Activated CD4-positive, alpha-beta memory T cell treated with anti-CD3 and anti-CD28 coated beads, Interleukin-2, amount 10 ng/mL, durations not matched to agents 7 days and 5 days (primary cell): ENCODE data around the gene APBA1. TPM values are rescaled to one million over a fixed set of nuclear protein-coding genes. Genes with fewer than 3 reads are reported as not detected.
A peak's percentile ranks its signal among the peaks of the same experiment; 100 is the strongest.

Experiments used
- CTCF ChIA-PET: fragments of 350-600 bp; sonication (Branson Sonifier 250); formaldehyde crosslinking; loops from one replicate; lab custom pipeline; 2021; ENCODE audit warnings: antibody characterized with exemption, inconsistent platforms; lab: Charles Lee
- POLR2A ChIA-PET: fragments of 350-600 bp; sonication (Branson Sonifier 250); formaldehyde crosslinking; loops from one replicate; lab custom pipeline; 2021; ENCODE audit warnings: antibody characterized with exemption; lab: Charles Lee
- DNase-seq: peaks from one replicate; pipeline ENCODE4 v3.0.0-alpha.2; 2020
- H3K27ac Mint-ChIP-seq: one replicate; pipeline ENCODE4 v1.8.0; 2021; ENCODE audit warnings: mild to moderate bottlenecking, mixed read lengths
- H3K27me3 Mint-ChIP-seq: one replicate; pipeline ENCODE4 v1.8.0; 2021; ENCODE audit warnings: mixed read lengths
- H3K36me3 Mint-ChIP-seq: one replicate; pipeline ENCODE4 v1.8.0; 2021; ENCODE audit warnings: low read depth, mixed read lengths
- H3K4me1 Mint-ChIP-seq: one replicate; pipeline ENCODE4 v1.8.0; 2021; ENCODE audit warnings: mixed read lengths
- H3K4me3 Mint-ChIP-seq: one replicate; pipeline ENCODE4 v1.8.0; 2021; ENCODE audit warnings: mild to moderate bottlenecking, mixed read lengths
- H3K9me3 Mint-ChIP-seq: one replicate; pipeline ENCODE4 v1.8.0; 2021; ENCODE audit warnings: mixed read lengths
- total RNA-seq, 2 experiments: library from RNA; stranded (reverse); gene quantifications; one replicate each; pipeline ENCODE4 v1.2.3, GENCODE V29; 2021

APBA1 gene
- total RNA-seq, 2 experiments from 2014 or later, result 6.2 to 7.8 TPM

DNA sequence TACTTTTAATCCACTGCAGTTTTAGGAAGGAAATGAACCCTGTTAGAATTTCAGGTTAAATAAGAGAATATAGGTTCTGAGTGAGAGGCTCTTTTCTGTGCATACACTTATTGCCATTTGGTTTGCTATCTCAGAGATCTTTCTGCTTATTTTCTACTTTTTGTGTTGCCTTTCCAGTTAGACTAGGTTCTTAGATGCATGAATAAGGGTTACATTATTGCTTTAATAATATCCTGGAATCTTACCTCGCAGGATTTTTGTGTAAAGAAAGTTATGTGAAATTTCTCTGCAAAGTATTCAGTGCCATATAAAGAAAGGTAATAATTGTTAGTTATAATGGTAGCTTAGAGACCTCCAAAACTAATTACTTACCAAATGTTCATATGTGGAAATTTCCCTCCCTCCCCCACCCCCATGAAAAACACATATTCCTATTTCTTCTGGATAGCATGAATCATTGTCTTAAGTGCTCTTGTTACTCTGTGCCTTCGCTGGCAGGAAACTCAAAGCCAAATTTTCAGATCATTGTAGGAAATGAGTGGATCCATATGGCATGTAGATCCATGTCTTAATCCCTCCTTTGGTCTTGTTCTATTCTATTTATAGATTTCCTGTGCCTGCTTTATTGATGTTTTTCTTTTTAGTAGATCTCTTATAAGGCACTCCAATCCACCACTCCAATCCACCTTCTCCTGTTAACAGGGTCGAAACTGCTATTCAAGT lies 2.7 kb upstream of the APBA1 start:
- no peak overlapping the region for H3K4me3 Mint-ChIP-seq
- no peaks in the 10 kb centered on the region for H3K36me3 Mint-ChIP-seq
- peaks cover 17% of the 10 kb centered on the region for H3K4me1 Mint-ChIP-seq
- H3K27ac Mint-ChIP-seq, result no peak overlapping the region
- no peaks in the 10 kb centered on the region for H3K9me3 Mint-ChIP-seq
- DNase-seq, result no peak
- CTCF ChIA-PET, result no interaction called here
- POLR2A ChIA-PET, result no interaction called here
- peaks cover 33% of the 10 kb centered on the region for H3K27me3 Mint-ChIP-seq

DNA sequence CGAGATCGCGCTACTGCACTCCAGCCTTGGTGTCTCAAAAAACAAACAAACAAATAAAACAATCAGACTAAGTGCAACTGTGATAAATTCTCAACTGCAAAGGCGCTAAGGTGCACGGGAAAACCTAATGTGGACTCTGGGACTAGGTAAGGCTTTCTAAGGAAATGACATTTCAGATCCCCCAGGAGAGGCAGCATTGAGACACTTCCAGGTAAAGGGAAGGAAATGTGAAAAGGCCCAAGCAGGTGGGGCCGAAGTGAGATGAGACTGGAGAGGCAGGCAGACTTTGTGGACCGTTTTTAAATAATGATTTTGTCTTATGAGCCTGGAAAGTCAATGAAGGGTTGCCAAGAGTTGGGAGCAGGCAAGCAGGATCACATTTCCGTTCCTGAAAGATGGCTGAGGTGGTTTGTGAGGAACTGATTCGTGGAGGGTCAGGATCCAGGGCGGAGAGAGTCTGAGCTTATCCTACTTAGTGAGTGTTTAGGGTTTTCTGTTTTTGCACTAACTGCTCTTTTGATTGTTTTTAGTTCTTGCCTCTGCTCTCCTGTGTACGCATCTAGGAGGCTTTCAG lies 2.0 kb upstream of the APBA1 start:
- CTCF ChIA-PET, result interaction anchor here (0.7 to 2.7 kb wide), 10 partner anchors 10 to 257 kb away, joined by 3 to 21 read pairs (median 4); no protein-coding TSS in a partner anchor
- no peak for DNase-seq
- Mint-ChIP-seq H3K27me3 (peaks cover 33% of the 10 kb centered on the region), H3K36me3 (no peaks in the 10 kb centered on the region), H3K9me3 (no peaks in the 10 kb centered on the region), H3K4me3 (no peak overlapping the region), H3K27ac (no peak overlapping the region), H3K4me1 (peaks cover 17% of the 10 kb centered on the region)
- POLR2A ChIA-PET, result no interaction called here

DNA sequence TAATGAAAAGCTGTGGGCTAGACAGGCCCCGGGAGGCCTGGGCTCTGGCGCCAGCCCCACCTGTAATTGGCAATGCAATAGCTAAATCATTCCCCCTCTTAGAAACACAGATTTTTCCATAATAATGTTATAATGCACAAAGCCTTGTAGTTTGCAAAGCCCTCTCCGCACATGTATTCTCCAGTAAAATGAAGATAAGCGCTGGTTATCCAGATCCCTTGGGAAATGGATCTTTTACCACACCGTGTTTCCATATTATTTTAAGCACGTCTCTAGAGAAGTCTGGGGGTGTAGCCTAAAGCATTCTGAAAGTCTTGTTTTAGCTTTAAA lies 1.1 kb upstream of the APBA1 start:
- peaks cover 17% of the 10 kb centered on the region for H3K4me1 Mint-ChIP-seq
- H3K36me3 Mint-ChIP-seq, result no peaks in the 10 kb centered on the region
- peak overlapping the region; percentile 72 for H3K4me3 Mint-ChIP-seq
- CTCF ChIA-PET, result interaction anchor here (0.7 to 2.7 kb wide), 14 partner anchors 11 to 258 kb away, joined by 3 to 21 read pairs (median 4); no protein-coding TSS in a partner anchor
- no peaks in the 10 kb centered on the region for H3K9me3 Mint-ChIP-seq
- no peak overlapping the region for H3K27ac Mint-ChIP-seq
- POLR2A ChIA-PET, result interaction anchor here (1.0 kb wide), 1 partner anchor 86 kb away, joined by 6 read pairs; no protein-coding TSS in a partner anchor
- no peak for DNase-seq
- peaks cover 31% of the 10 kb centered on the region for H3K27me3 Mint-ChIP-seq

DNA sequence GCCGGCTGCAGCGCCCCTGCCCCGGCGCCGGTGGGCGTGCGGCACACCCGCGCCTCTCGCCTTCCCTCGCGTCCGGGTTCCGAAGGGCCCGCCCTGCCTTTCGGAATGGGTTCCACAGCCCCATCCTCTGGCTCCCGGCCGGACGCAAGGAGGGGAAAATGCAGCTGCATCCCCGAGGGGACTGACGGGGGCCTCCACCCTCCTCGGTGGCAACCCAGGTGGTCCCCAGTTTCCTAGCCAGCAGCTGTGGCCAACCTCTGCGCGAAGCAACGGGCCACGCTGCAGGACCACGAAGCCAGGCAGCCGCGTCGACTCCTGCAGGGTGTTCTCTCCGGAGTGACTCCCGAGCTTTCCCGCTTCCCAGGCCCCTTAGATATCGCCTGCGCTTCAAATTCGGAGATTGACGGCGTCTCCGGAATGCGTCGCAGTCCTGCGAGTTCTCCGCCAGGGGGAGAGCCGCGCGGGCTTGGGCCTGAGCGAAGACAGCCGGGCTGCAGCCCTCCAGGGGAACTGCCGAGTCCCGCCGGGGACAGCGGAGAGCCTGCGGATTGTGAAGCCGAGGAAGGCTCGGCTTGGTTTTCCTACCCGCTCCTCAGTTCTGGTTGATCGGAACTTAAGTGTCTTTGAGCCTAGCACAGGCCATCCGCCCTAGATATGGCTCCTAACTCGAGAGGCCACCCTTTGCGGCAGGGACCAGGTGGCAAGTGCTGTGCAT lies 582 bp upstream of the APBA1 start:
- ChIA-PET POLR2A (interaction anchor here (0.8 to 1.0 kb wide), 2 partner anchors 86 to 746 kb away, joined by 3 to 6 read pairs; no protein-coding TSS in a partner anchor), CTCF (interaction anchor here (0.8 to 2.7 kb wide), 14 partner anchors 10 to 258 kb away, joined by 3 to 21 read pairs (median 4); no protein-coding TSS in a partner anchor)
- Mint-ChIP-seq H3K4me1 (peaks cover 17% of the 10 kb centered on the region), H3K27ac (no peak overlapping the region), H3K9me3 (no peaks in the 10 kb centered on the region), H3K4me3 (peak overlapping the region; percentile 72), H3K27me3 (peaks cover 31% of the 10 kb centered on the region), H3K36me3 (no peaks in the 10 kb centered on the region)
- peak; percentile 73 for DNase-seq

DNA sequence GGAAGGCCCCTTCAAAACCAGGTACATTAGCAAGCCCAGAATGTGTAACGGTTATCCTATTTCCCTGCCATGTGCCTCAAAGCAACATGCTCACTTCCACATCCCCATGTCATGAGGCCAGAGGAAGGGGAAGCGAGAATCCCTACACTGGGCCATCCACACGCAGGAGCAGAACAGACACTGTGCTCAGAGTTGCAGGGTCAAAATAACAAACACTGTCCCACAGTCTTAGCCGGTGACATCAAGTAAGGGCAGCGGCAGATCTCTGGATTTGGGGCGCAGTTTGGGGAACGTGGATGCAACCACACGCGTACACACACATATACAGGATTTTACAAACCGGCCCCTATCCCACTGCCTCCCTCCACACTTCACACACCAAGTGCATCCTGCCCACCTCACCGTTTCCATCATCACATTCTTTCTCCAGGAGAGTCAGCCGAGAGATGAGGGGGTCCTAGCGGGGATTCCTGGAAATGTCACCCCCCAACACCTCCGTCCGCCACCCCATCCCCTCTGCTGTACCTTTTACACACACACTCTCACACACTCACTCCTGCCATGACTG lies 776 bp downstream of the APBA1 start:
- POLR2A ChIA-PET, result no interaction called here

DNA sequence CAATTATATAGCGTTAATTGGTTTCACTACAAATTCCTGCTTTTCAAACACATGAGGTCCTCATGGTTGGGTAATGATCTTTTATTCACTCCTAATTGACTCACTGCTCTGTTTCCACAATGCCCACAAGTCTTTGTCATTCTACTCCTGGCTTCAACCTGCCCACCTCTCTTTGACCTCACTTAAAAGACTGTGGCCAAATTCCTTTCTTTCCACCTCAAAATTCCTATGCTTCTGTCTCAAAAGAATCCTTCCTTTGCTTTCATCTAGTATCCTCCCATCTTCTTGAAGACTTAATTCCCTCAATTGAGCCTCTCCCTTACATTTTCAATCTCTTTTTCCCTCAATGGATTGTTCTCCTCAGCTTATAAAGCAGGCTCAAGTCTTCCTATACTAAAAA lies 4.9 kb downstream of the APBA1 start:
- Mint-ChIP-seq H3K27ac (no peak overlapping the region), H3K4me1 (peaks cover 9% of the 10 kb centered on the region), H3K36me3 (no peaks in the 10 kb centered on the region), H3K9me3 (no peaks in the 10 kb centered on the region), H3K4me3 (no peak overlapping the region), H3K27me3 (peaks cover 34% of the 10 kb centered on the region)
- POLR2A ChIA-PET, result no interaction called here
- DNase-seq, result no peak
- CTCF ChIA-PET, result no interaction called here

More for the DNA sequence above, 776 bp downstream of the APBA1 start:
- Mint-ChIP-seq H3K9me3 (no peaks in the 10 kb centered on the region), H3K4me1 (peaks cover 17% of the 10 kb centered on the region), H3K27me3 (peaks cover 31% of the 10 kb centered on the region), H3K27ac (no peak overlapping the region), H3K36me3 (no peaks in the 10 kb centered on the region), H3K4me3 (peak overlapping the region; percentile 48)
- CTCF ChIA-PET, result interaction anchor here (1.2 to 2.7 kb wide), 3 partner anchors 148 to 248 kb away, joined by 3 to 21 read pairs (median 12); no protein-coding TSS in a partner anchor
- DNase-seq, result no peak

DNA sequence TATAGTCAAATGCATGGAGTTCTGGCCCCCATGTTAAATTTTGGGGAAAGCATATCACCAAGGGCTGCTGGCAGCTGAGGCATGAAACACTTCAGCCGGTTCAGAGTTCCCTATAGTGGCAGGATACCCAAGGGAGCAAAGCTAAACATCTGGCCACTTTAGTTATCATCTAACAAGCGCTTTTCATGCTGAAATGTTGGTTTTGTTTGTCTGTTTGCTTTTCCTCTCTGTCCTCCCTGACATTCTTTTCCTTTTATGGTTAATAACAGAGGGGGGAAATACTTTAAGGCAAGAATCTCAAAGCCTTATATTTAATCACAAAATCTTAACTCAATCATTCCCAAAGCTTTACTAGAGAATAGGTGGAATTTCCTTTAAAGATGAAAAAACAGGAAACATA lies 11.9 kb downstream of the APBA1 start:
- peaks cover 28% of the 10 kb centered on the region for H3K27me3 Mint-ChIP-seq
- no peak overlapping the region for H3K27ac Mint-ChIP-seq
- H3K9me3 Mint-ChIP-seq, result no peaks in the 10 kb centered on the region
- ChIA-PET POLR2A (no interaction called here), CTCF (no interaction called here)
- H3K36me3 Mint-ChIP-seq, result no peaks in the 10 kb centered on the region
- DNase-seq, result no peak
- no peak overlapping the region for H3K4me3 Mint-ChIP-seq
- H3K4me1 Mint-ChIP-seq, result no peaks in the 10 kb centered on the region

DNA sequence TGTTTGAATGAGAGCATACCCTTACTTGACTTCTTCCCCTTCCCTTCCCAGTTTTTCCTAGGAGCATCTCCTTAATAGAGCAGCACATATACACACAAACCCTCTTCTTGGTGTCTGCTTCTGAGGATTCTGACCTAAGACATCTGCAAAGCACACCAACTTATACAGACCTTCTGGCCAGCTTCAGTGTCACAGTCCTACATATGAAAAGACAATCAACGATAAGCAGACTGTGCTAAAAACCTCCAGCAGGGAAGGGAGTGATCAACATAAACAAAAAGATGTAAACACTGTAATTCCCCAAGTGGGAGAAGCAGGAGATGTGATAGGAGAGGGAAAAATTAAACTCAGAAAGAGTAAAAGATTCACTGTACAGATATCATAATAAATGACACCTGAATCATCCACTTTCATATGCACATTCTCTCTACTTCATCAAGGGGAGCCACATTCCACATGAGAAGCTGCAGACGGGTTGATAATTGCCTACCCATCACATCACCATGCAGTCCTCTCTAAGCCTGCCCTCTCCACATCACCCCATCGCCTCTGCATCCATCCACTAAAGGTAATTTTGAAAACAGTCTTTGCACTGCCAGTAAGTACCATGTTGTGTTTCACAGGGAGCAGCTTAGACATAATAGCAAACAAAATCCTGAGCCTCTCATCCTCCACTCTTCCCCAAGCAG lies 13.0 kb downstream of the APBA1 start:
- Mint-ChIP-seq H3K27me3 (peaks cover 21% of the 10 kb centered on the region), H3K4me1 (no peaks in the 10 kb centered on the region)

DNA sequence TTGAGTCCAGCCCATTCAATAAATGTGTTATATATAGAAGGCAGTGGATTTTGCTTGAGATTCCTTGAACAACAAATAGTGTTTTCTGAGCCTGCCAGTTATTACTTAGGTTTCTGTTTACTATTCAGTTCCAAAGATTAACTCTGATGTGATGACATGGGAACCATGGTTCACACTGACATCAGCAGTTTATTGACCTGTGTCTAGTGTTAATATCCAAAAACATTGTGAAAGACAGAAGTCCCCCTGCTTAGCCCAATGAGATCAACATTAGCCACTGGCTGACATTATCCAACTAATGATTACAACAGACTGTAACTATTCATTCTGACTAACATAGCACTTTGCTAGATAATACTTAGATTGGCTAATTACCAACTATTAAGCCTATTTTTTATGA lies 14.9 kb downstream of the APBA1 start:
- peaks cover 14% of the 10 kb centered on the region for H3K27me3 Mint-ChIP-seq
- H3K4me3 Mint-ChIP-seq, result no peak overlapping the region
- DNase-seq, result no peak
- no peaks in the 10 kb centered on the region for H3K9me3 Mint-ChIP-seq
- H3K4me1 Mint-ChIP-seq, result no peaks in the 10 kb centered on the region
- no peak overlapping the region for H3K27ac Mint-ChIP-seq
- POLR2A ChIA-PET, result no interaction called here
- no peaks in the 10 kb centered on the region for H3K36me3 Mint-ChIP-seq
- CTCF ChIA-PET, result no interaction called here

More for the DNA sequence above, 13.0 kb downstream of the APBA1 start:
- DNase-seq, result no peak
- Mint-ChIP-seq H3K4me3 (no peak overlapping the region), H3K36me3 (no peaks in the 10 kb centered on the region), H3K27ac (no peak overlapping the region), H3K9me3 (no peaks in the 10 kb centered on the region)
- ChIA-PET POLR2A (no interaction called here), CTCF (no interaction called here)

DNA sequence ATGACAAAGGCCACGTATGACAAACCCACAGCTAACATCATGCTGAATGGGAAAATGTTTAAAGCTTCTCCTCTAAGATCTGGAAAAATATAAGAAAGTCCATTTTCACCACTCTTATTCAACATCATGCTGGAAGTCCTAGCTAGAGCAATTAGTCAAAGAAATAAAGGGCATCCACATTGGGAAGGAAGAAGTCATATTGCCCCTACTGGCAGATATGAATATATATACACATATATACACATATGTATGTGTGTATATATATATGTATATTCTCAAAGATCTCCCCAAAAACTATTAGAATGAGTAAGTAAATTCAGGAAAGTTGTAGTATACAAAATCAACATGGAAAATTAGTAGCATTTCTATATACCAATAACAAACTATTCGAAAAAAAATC lies 17.1 kb downstream of the APBA1 start:
- Mint-ChIP-seq H3K27me3 (peaks cover 4% of the 10 kb centered on the region), H3K9me3 (no peaks in the 10 kb centered on the region), H3K4me1 (no peaks in the 10 kb centered on the region), H3K27ac (no peak overlapping the region), H3K4me3 (no peak overlapping the region), H3K36me3 (no peaks in the 10 kb centered on the region)
- ChIA-PET POLR2A (no interaction called here), CTCF (interaction anchor here (0.9 kb wide), 1 partner anchor 22 kb away, joined by 3 read pairs; no protein-coding TSS in a partner anchor)
- no peak for DNase-seq

DNA sequence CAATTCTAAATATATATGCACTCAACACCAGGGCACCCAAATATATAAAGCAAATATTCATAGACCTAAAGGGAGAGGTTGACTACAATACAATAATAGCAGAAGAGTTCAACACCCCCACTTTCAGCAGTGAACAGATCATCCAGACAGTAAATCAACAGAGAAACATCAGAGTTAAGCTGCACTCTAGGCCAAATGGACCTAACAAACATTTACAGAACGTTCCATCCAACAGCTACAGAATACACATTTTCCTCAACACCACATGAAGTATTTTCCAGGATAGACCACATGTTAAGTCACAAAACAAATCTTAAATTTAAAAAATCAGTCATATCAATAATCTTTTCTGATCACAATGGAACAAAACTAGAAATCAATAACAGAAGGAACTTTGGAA lies 18.9 kb downstream of the APBA1 start:
- Mint-ChIP-seq H3K36me3 (no peaks in the 10 kb centered on the region), H3K27ac (no peak overlapping the region), H3K9me3 (no peaks in the 10 kb centered on the region), H3K4me3 (no peak overlapping the region), H3K27me3 (peaks cover 9% of the 10 kb centered on the region), H3K4me1 (no peaks in the 10 kb centered on the region)
- POLR2A ChIA-PET, result no interaction called here
- CTCF ChIA-PET, result no interaction called here
- DNase-seq, result no peak

DNA sequence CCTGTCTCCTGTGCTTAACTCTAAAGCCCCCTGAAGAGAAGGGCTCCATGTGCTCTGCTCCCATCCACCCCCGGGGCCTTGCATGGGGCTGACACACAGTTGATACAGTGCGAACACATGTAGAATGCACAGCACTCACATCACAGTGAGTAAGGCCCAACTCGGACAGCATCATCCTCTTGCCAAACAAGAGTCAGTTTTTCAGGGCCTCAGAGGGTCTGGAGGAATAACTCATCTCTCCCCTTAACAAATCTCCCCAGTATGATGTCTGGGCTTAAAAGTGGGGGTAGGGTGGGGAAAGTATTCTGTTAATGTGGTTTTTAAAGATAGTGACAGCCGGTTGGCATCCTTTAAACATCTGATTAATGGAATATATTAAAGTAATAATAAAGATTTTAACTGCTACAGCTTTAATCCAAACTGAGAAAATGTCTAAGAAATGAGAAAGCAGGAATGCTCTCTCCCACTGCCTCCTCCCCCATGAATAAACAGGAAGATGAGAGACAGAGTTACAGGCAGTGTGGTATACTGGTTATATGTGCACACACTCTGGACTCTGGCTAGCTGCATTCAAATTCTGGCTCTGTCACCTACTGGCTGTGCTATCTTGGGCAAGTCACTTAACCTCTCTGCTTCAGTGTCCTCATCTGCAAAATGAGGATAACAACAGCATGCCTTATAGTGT lies 22.5 kb downstream of the APBA1 start:
- POLR2A ChIA-PET, result no interaction called here
- no peak for DNase-seq
- H3K36me3 Mint-ChIP-seq, result no peaks in the 10 kb centered on the region
- H3K4me1 Mint-ChIP-seq, result no peaks in the 10 kb centered on the region
- H3K27ac Mint-ChIP-seq, result no peak overlapping the region
- peaks cover 12% of the 10 kb centered on the region for H3K27me3 Mint-ChIP-seq
- CTCF ChIA-PET, result no interaction called here
- H3K4me3 Mint-ChIP-seq, result no peak overlapping the region
- H3K9me3 Mint-ChIP-seq, result no peaks in the 10 kb centered on the region
